H9 (cell line): ENCODE data around the gene PRR14. TPM values are rescaled to one million over a fixed set of nuclear protein-coding genes. Genes with fewer than 3 reads are reported as not detected.

Experiments
- DNase-seq: peaks from one replicate; pipeline ENCODE4 v3.0.0-alpha.2; 2017
- H2AFZ ChIP-seq: one replicate; pipeline ENCODE4 v1.6.1; 2013; ENCODE audit warnings: mild to moderate bottlenecking, low read length, control low read depth, moderate library complexity
- H2AK5ac ChIP-seq: 2 replicates; pipeline ENCODE4 v1.6.1; 2013; ENCODE audit warnings: low read length, control low read depth, mixed read lengths; ENCODE audit not compliant: insufficient read length
- H2BK120ac ChIP-seq: one replicate; pipeline ENCODE4 v1.6.1; 2013; ENCODE audit warnings: low read depth, mild to moderate bottlenecking, low read length, control low read depth, inconsistent platforms; ENCODE audit not compliant: poor library complexity, severe bottlenecking
- H2BK12ac ChIP-seq: 2 replicates; pipeline ENCODE4 v1.6.1; 2013; ENCODE audit warnings: low read length, control low read depth, mixed read lengths, low read depth; ENCODE audit not compliant: insufficient read length
- H2BK15ac ChIP-seq: 2 replicates; pipeline ENCODE4 v1.6.1; 2013; ENCODE audit warnings: low read depth, low read length, control low read depth
- H2BK20ac ChIP-seq: one replicate; pipeline ENCODE4 v1.6.1; 2013; ENCODE audit warnings: low read depth, mild to moderate bottlenecking, low read length, control low read depth, inconsistent platforms; ENCODE audit not compliant: poor library complexity, severe bottlenecking
- H2BK5ac ChIP-seq: 2 replicates; pipeline ENCODE4 v1.6.1; 2013; ENCODE audit warnings: low read length, control low read depth, mixed read lengths; ENCODE audit not compliant: insufficient read length
- H3K14ac ChIP-seq: 2 replicates; pipeline ENCODE4 v1.6.1; 2013; ENCODE audit warnings: low read length, control low read depth; ENCODE audit not compliant: insufficient read depth
- H3K18ac ChIP-seq: 2 replicates; pipeline ENCODE4 v1.6.1; 2013; ENCODE audit warnings: low read depth, mild to moderate bottlenecking, mixed read lengths, low read length, control low read depth; ENCODE audit not compliant: insufficient read length
- H3K23ac ChIP-seq: 2 replicates; pipeline ENCODE4 v1.6.1; 2013; ENCODE audit warnings: low read length, control low read depth, mixed read lengths, low read depth; ENCODE audit not compliant: insufficient read length
- H3K23me2 ChIP-seq: 2 replicates; pipeline ENCODE4 v1.6.1; 2013; ENCODE audit warnings: low read depth, mild to moderate bottlenecking, mixed read lengths, low read length, control low read depth; ENCODE audit not compliant: insufficient read length, poor library complexity, severe bottlenecking
- H3K27ac ChIP-seq: 2 replicates; pipeline ENCODE4 v1.5.1; 2013; ENCODE audit warnings: low read length, control low read depth, mixed read lengths, low read depth; ENCODE audit not compliant: insufficient read length
- H3K27me3 ChIP-seq: 2 replicates; pipeline ENCODE4 v1.6.1; 2013; ENCODE audit warnings: low read length, control low read depth, inconsistent platforms; ENCODE audit not compliant: insufficient read depth
- H3K4ac ChIP-seq: 2 replicates; pipeline ENCODE4 v1.6.1; 2013; ENCODE audit warnings: low read depth, mild to moderate bottlenecking, control low read depth, inconsistent platforms, low read length, moderate library complexity
- H3K4me1 ChIP-seq: 2 replicates; pipeline ENCODE4 v1.6.1; 2013; ENCODE audit warnings: low read length, control low read depth, inconsistent platforms; ENCODE audit not compliant: insufficient read depth
- H3K4me2 ChIP-seq: 2 replicates; pipeline ENCODE4 v1.6.1; 2013; ENCODE audit warnings: low read length, control low read depth, mixed read lengths; ENCODE audit not compliant: insufficient read length, insufficient read depth
- H3K56ac ChIP-seq: 2 replicates; pipeline ENCODE4 v1.6.1; 2013; ENCODE audit warnings: low read depth, mild to moderate bottlenecking, mixed read lengths, low read length, control low read depth; ENCODE audit not compliant: insufficient read length
- H3K79me1 ChIP-seq: 2 replicates; pipeline ENCODE4 v1.6.1; 2013; ENCODE audit warnings: low read depth, mild to moderate bottlenecking, moderate library complexity, low read length, control low read depth, inconsistent platforms; ENCODE audit not compliant: insufficient read depth, poor library complexity, severe bottlenecking
- H3K79me2 ChIP-seq: 2 replicates; pipeline ENCODE4 v1.6.1; 2013; ENCODE audit warnings: low read length, control low read depth, inconsistent platforms; ENCODE audit not compliant: insufficient read depth
- H3K9ac ChIP-seq: 2 replicates; pipeline ENCODE4 v1.6.1; 2013; ENCODE audit warnings: low read length, control low read depth, mixed read lengths; ENCODE audit not compliant: insufficient read length; ENCODE audit errors: extremely low read depth
- H3K9me3 ChIP-seq: one replicate; pipeline ENCODE4 v1.6.1; 2013; ENCODE audit warnings: low read depth, low read length, inconsistent platforms; ENCODE audit not compliant: control insufficient read depth
- H3T11ph ChIP-seq: one replicate; pipeline ENCODE4 v1.6.1; 2013; ENCODE audit warnings: mild to moderate bottlenecking, low read length, control low read depth, inconsistent platforms
- H4K20me1 ChIP-seq: one replicate; pipeline ENCODE4 v1.6.1; 2013; ENCODE audit not compliant: control insufficient read depth, insufficient read length, insufficient read depth
- H4K5ac ChIP-seq: 2 replicates; pipeline ENCODE4 v1.6.1; 2013; ENCODE audit warnings: low read depth, mild to moderate bottlenecking, mixed read lengths, low read length, control low read depth; ENCODE audit not compliant: insufficient read length
- H4K8ac ChIP-seq: replicated peaks from 2 replicates; pipeline ENCODE4 v1.6.1; 2013; ENCODE audit warnings: low read length, control low read depth, mixed read lengths, low read depth; ENCODE audit not compliant: insufficient read length
- H4K91ac ChIP-seq: 2 replicates; pipeline ENCODE4 v1.6.1; 2013; ENCODE audit warnings: low read depth, mild to moderate bottlenecking, moderate library complexity, mixed read lengths, low read length, control low read depth; ENCODE audit not compliant: insufficient read length
- H3K27ac Mint-ChIP-seq, 3 experiments: 2 replicates in 2 of 3; 3 replicates in 1 of 3; pipeline ENCODE4 v1.8.0; 2020 to 2021; ENCODE audit warnings: mixed read lengths in 3 of 3, mild to moderate bottlenecking in 1 of 3, moderate library complexity in 1 of 3
- H3K27me3 Mint-ChIP-seq: 2 replicates; pipeline ENCODE4 v1.8.0; 2021; ENCODE audit warnings: low read depth, mild to moderate bottlenecking, moderate library complexity, mixed read lengths
- H3K36me3 Mint-ChIP-seq, 3 experiments: 2 replicates in 2 of 3; 3 replicates in 1 of 3; pipeline ENCODE4 v1.8.0; 2020 to 2021; ENCODE audit warnings: low read depth in 3 of 3, mixed read lengths in 3 of 3; ENCODE audit not compliant: insufficient read depth in 1 of 3
- H3K4me1 Mint-ChIP-seq, 2 experiments: 2 replicates each; pipeline ENCODE4 v1.8.0; 2020; ENCODE audit warnings: mixed read lengths in 2 of 2
- H3K4me3 Mint-ChIP-seq, 2 experiments: 2 replicates in 1 of 2; 3 replicates in 1 of 2; pipeline ENCODE4 v1.8.0; 2020 to 2021; ENCODE audit warnings: mild to moderate bottlenecking in 2 of 2, mixed read lengths in 2 of 2, moderate library complexity in 1 of 2
- H3K9me3 Mint-ChIP-seq, 2 experiments: 2 replicates in 1 of 2; 3 replicates in 1 of 2; pipeline ENCODE4 v1.8.0; 2020; ENCODE audit warnings: mild to moderate bottlenecking in 2 of 2, mixed read lengths in 2 of 2, moderate library complexity in 1 of 2
- WGBS: extraction: QIAGEN DNeasy Blood & Tissue Kit; methylation state at CpG from one replicate; pipeline ENCODE4 v1.1.7; 2013; ENCODE audit warnings: missing lambda C conversion rate, low lambda C conversion rate, mixed read lengths; ENCODE audit not compliant: insufficient read length; ENCODE audit errors: extremely low coverage; 5-methylcytosine and 5-hydroxymethylcytosine counted together
- total RNA-seq: library from RNA; stranded (reverse); gene quantifications from 2 replicates; pipeline ENCODE4 v1.2.1, GENCODE V29; 2021
- TF ChIP-seq, protein P1 (sequence below): fragments of 200-600 bp; sonication (generic); conservative IDR thresholded peaks from 3 replicates; pipeline ENCODE4 v1.8.0; 2021; ENCODE audit warnings: antibody characterized with exemption, mild to moderate bottlenecking

The PRR14 gene
- total RNA-seq, 1 experiment from 2014 or later = 11.6 TPM

DNA sequence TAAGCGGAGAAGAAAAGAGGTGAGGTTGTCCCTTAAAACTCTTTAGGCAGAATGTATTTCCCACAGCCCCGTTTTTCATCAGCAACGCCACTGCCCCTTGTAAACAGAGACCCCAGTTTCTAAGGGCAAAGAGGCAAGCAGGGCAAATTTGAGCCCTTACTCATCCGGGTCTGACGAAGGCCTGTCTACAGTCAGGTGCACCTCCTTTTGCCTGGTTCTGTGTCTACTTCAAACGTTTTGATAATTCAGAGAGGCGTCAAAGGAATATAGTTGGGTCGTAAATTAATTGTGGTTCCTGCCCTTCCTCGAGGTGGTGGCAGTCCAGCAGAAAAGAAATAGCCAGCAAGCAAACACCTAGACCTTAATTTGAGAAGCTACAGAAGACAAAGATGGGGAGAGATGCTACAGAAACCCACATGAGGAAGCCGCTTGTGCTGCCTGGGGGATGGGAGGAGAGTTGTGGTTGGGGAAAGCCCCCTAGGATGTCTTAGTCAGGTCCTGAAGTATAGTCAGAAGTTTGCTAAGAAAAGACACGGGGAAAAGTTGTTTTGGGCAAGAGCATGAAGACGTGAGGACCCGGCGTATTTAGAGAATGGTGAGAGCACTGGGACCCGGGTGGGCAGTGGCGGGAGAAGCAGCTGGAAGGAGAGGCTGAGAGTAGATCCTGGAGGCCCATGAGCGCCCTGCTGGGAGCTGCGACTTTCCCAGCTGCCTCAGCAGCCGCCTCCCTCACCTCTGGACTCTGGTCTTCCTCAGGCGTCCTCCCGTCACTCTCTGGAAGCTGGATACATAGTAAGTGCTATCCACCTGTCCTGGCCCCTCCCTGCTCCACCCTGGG, 9.9 kb downstream of the PRR14 start:
- no peak overlapping the region for H2BK20ac ChIP-seq
- H2BK12ac ChIP-seq = no peak overlapping the region
- no peaks in the 10 kb centered on the region for H3K4me1 ChIP-seq
- H3K4me2 ChIP-seq = no peak overlapping the region
- H3K27ac ChIP-seq = no peak overlapping the region
- H3K36me3 Mint-ChIP-seq = peaks cover 15 to 52% (median 44%) of the 10 kb centered on the region in 3 experiments
- no peaks in the 10 kb centered on the region for H3K9me3 Mint-ChIP-seq
- DNase-seq = no peak
- H3K4me1 Mint-ChIP-seq = peaks cover 5 to 12% of the 10 kb centered on the region in 2 experiments
- no peak overlapping the region for H4K91ac ChIP-seq
- no peak overlapping the region for H3K27ac Mint-ChIP-seq
- no peak overlapping the region for H4K8ac ChIP-seq
- peaks cover 59% of the 10 kb centered on the region for H3K27me3 Mint-ChIP-seq
- H3K79me2 ChIP-seq = no peaks in the 10 kb centered on the region
- no peak overlapping the region for H3K9ac ChIP-seq
- no peak overlapping the region for H3K56ac ChIP-seq
- peaks cover 6% of the 10 kb centered on the region; the same call in 1 of the 2 replicates for H3K27me3 ChIP-seq
- no peak overlapping the region for H3K4ac ChIP-seq
- H3K14ac ChIP-seq = no peak overlapping the region
- H3T11ph ChIP-seq = no peak overlapping the region
- H2BK15ac ChIP-seq = no peak overlapping the region
- H2AFZ ChIP-seq = no peak overlapping the region
- peak overlapping the region; percentile 58 to 77 for H3K4me3 Mint-ChIP-seq
- H2BK5ac ChIP-seq = no peak overlapping the region
- H3K79me1 ChIP-seq = no peaks in the 10 kb centered on the region
- no peak overlapping the region for H4K5ac ChIP-seq
- TF ChIP-seq, protein P1, sequence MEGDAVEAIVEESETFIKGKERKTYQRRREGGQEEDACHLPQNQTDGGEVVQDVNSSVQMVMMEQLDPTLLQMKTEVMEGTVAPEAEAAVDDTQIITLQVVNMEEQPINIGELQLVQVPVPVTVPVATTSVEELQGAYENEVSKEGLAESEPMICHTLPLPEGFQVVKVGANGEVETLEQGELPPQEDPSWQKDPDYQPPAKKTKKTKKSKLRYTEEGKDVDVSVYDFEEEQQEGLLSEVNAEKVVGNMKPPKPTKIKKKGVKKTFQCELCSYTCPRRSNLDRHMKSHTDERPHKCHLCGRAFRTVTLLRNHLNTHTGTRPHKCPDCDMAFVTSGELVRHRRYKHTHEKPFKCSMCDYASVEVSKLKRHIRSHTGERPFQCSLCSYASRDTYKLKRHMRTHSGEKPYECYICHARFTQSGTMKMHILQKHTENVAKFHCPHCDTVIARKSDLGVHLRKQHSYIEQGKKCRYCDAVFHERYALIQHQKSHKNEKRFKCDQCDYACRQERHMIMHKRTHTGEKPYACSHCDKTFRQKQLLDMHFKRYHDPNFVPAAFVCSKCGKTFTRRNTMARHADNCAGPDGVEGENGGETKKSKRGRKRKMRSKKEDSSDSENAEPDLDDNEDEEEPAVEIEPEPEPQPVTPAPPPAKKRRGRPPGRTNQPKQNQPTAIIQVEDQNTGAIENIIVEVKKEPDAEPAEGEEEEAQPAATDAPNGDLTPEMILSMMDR = no peak
- no peak overlapping the region for H3K18ac ChIP-seq
- H2BK120ac ChIP-seq = no peak overlapping the region
- no peak overlapping the region for H2AK5ac ChIP-seq
- H4K20me1 ChIP-seq = no peaks in the 10 kb centered on the region
- no peaks in the 10 kb centered on the region for H3K23me2 ChIP-seq
- no peaks in the 10 kb centered on the region for H3K9me3 ChIP-seq
- no peak overlapping the region for H3K23ac ChIP-seq
- no CpG with 5 or more reads among the region's 21 CpGs for WGBS
